ENCODE data around the gene AUTS2.

The AUTS2 gene

GRCh38 chr7:70497793-70498192 lies 899.5 kb downstream of the AUTS2 start:
- DNase-seq, result no peak

- DNase-seq, result no peak
These were observed 900.1 kb downstream of the AUTS2 start for GRCh38 chr7:70498232-70498992.

GRCh38 chr7:70500261-70500660 lies 902.0 kb downstream of the AUTS2 start:
- no peak for DNase-seq

GRCh38 chr7:70502117-70502863 lies 904.0 kb downstream of the AUTS2 start:
- DNase-seq, result no peak

GRCh38 chr7:70504254-70504653 lies 906.0 kb downstream of the AUTS2 start:
- DNase-seq, result no peak

- DNase-seq, result no peak
These were observed 907.2 kb downstream of the AUTS2 start for GRCh38 chr7:70505468-70505867.

- no peak for DNase-seq
These were observed 907.6 kb downstream of the AUTS2 start for GRCh38 chr7:70505886-70506285.

GRCh38 chr7:70506434-70506833 lies 908.2 kb downstream of the AUTS2 start:
- DNase-seq, result no peak

GRCh38 chr7:70512144-70512543 lies 913.9 kb downstream of the AUTS2 start:
- no peak for DNase-seq

GRCh38 chr7:70512761-70513160 lies 914.5 kb downstream of the AUTS2 start:
- DNase-seq, result no peak

- DNase-seq, result no peak
These were observed 922.3 kb downstream of the AUTS2 start for GRCh38 chr7:70520611-70521010.

- DNase-seq, result no peak
These were observed 925.1 kb downstream of the AUTS2 start for GRCh38 chr7:70523249-70523988.

- DNase-seq, result no peak
These were observed 925.7 kb downstream of the AUTS2 start for GRCh38 chr7:70523989-70524351.

- no peak for DNase-seq
These were observed 927.7 kb downstream of the AUTS2 start for GRCh38 chr7:70525991-70526390.

- no peak for DNase-seq
These were observed 929.3 kb downstream of the AUTS2 start for GRCh38 chr7:70527520-70528115.

- DNase-seq, result no peak
These were observed 931.2 kb downstream of the AUTS2 start for GRCh38 chr7:70529436-70529835.

GRCh38 chr7:70529914-70530585 lies 931.8 kb downstream of the AUTS2 start:
- DNase-seq, result no peak

GRCh38 chr7:70533614-70534013 lies 935.3 kb downstream of the AUTS2 start:
- DNase-seq, result no peak

- DNase-seq, result no peak
These were observed 940.9 kb downstream of the AUTS2 start for GRCh38 chr7:70539205-70539604.

GRCh38 chr7:70539617-70540016 lies 941.3 kb downstream of the AUTS2 start:
- no peak for DNase-seq

- no peak for DNase-seq
These were observed 942.4 kb downstream of the AUTS2 start for GRCh38 chr7:70540641-70541040.

GRCh38 chr7:70542750-70543376 lies 944.6 kb downstream of the AUTS2 start:
- DNase-seq, result no peak

All from activated effector memory CD4-positive, alpha-beta T cell treated with anti-CD3 and anti-CD28 coated beads, Interleukin-2, amount 50 U/mL, for 16 hours (primary cell).